PC-9 (cell line): ENCODE data around the gene TUBB2A. TPM values are rescaled to one million over a fixed set of nuclear protein-coding genes. Genes with fewer than 3 reads are reported as not detected.

Experiments
- BruUV-seq: library from RNA; stranded (reverse); fragments of 400-500 nt; replicated peaks from 2 replicates; lab custom pipeline; 2021; lab: Mats Ljungman, UMichigan
- CTCF ChIA-PET: fragments of 300-600 bp; sonication (Branson Sonifier 250); formaldehyde crosslinking; loops from one replicate; lab custom pipeline; 2022; ENCODE audit warnings: antibody characterized with exemption; lab: Charles Lee
- POLR2A ChIA-PET: fragments of 300-600 bp; sonication (Branson Sonifier 250); formaldehyde crosslinking; loops from one replicate; lab custom pipeline; 2022; ENCODE audit warnings: antibody characterized with exemption; ENCODE audit not compliant: unreplicated experiment; lab: Charles Lee
- DNase-seq, 2 experiments: peaks; one replicate each; pipeline versions ENCODE4 v3.0.0 to v3.0.0-alpha.2; 2015 to 2022; ENCODE audit warnings: mixed read lengths in 1 of 2
- H2AFZ ChIP-seq: fragments of 200-600 bp; sonication (generic); 2 replicates; pipeline ENCODE4 v1.8.1; 2017; ENCODE audit warnings: antibody characterized with exemption
- H3F3A ChIP-seq: fragments of 200-600 bp; sonication (generic); 2 replicates; pipeline ENCODE4 v1.8.1; 2017; ENCODE audit warnings: antibody characterized with exemption, mild to moderate bottlenecking, low read depth; ENCODE audit not compliant: insufficient read depth
- H3K27ac ChIP-seq: fragments of 200-600 bp; sonication (generic); 2 replicates; pipeline ENCODE4 v1.6.1; 2016; ENCODE audit warnings: mixed run types
- H3K27me3 ChIP-seq: fragments of 200-600 bp; sonication (generic); 2 replicates; pipeline ENCODE4 v1.6.1; 2016; ENCODE audit warnings: low read depth, mixed run types; ENCODE audit not compliant: insufficient read depth
- H3K36me3 ChIP-seq: fragments of 200-600 bp; sonication (generic); 2 replicates; pipeline ENCODE4 v1.6.1; 2016; ENCODE audit warnings: low read depth, mixed run types
- H3K4me1 ChIP-seq: fragments of 200-600 bp; sonication (generic); replicated peaks from 2 replicates; pipeline ENCODE4 v1.6.1; 2016; ENCODE audit warnings: mixed run types; ENCODE audit not compliant: insufficient read depth
- H3K4me2 ChIP-seq: fragments of 200-600 bp; sonication (generic); 2 replicates; pipeline ENCODE4 v1.6.1; 2017; ENCODE audit warnings: mixed run types
- H3K4me3 ChIP-seq: fragments of 200-600 bp; sonication (generic); 2 replicates; pipeline ENCODE4 v1.6.1; 2016; ENCODE audit warnings: mixed run types
- H3K79me2 ChIP-seq: fragments of 200-600 bp; sonication (generic); 2 replicates; pipeline ENCODE4 v1.6.1; 2017; ENCODE audit warnings: low read depth, mixed run types
- H3K9me2 ChIP-seq: fragments of 200-600 bp; sonication (generic); 2 replicates; pipeline ENCODE4 v1.8.1; 2017; ENCODE audit warnings: mild to moderate bottlenecking; ENCODE audit not compliant: insufficient read depth
- H3K9me3 ChIP-seq: fragments of 200-600 bp; sonication (generic); 2 replicates; pipeline ENCODE4 v1.8.1; 2016; ENCODE audit warnings: low read depth; ENCODE audit not compliant: insufficient read depth
- H4K20me1 ChIP-seq: fragments of 200-600 bp; sonication (generic); 2 replicates; pipeline ENCODE4 v1.8.1; 2017; ENCODE audit not compliant: insufficient read depth
- CTCF ChIP-seq: fragments of 200-600 bp; sonication (generic); conservative IDR thresholded peaks from 2 replicates; pipeline ENCODE4 v1.6.1; 2017; ENCODE audit warnings: mixed run types, antibody characterized with exemption, mild to moderate bottlenecking, moderate library complexity
- EZH2 ChIP-seq: fragments of 200-600 bp; sonication (generic); IDR thresholded peaks from 2 replicates; pipeline ENCODE4 v1.8.0; 2017; ENCODE audit warnings: antibody characterized with exemption, low read depth
- intact Hi-C: fragments of 100-400 bp; cut with micrococcal nuclease; formaldehyde crosslinking; loops from one replicate; pipeline ENCODE4 v1.10.0; 2022; ENCODE audit not compliant: unreplicated experiment
- total RNA-seq: library from RNA; stranded (reverse); gene quantifications from 2 replicates; pipeline ENCODE4 v1.2.3, GENCODE V29; 2021

The TUBB2A gene
- total RNA-seq, 1 experiment from 2014 or later, result 17.0 TPM

- no peaks in the 10 kb centered on the region for H3K9me3 ChIP-seq
- BruUV-seq, result no TSS peak
- intact Hi-C loops, result loop anchor here (1.0 to 5.0 kb wide), 5 partner anchors 31 to 606 kb away; partner anchors contain the start of genes PSMG4 and TUBB2A
- TF ChIP-seq EZH2 (no peak), CTCF (no peak)
- CTCF ChIA-PET, result interaction anchor here (0.6 to 0.8 kb wide), 5 partner anchors 51 to 166 kb away, joined by 3 to 8 read pairs (median 4); no protein-coding TSS in a partner anchor
- no peaks in the 10 kb centered on the region for H3F3A ChIP-seq
- H3K4me1 ChIP-seq, result peaks cover under 1% of the 10 kb centered on the region
- POLR2A ChIA-PET, result interaction anchor here (0.6 kb wide), 1 partner anchor 132 kb away, joined by 3 read pairs; no protein-coding TSS in a partner anchor
- no peaks in the 10 kb centered on the region for H4K20me1 ChIP-seq
- H2AFZ ChIP-seq, result no peak overlapping the region
- H3K79me2 ChIP-seq, result no peaks in the 10 kb centered on the region
- H3K36me3 ChIP-seq, result no peaks in the 10 kb centered on the region
- H3K4me3 ChIP-seq, result no peak overlapping the region
- H3K9me2 ChIP-seq, result no peaks in the 10 kb centered on the region
- no peak overlapping the region for H3K27ac ChIP-seq
- no peaks in the 10 kb centered on the region for H3K27me3 ChIP-seq
- H3K4me2 ChIP-seq, result no peak overlapping the region
- DNase-seq, result no peak
These were observed 31.5 kb downstream of the TUBB2A start for GRCh38 chr6:3125815-3126214.

GRCh38 chr6:3124667-3125066, 32.7 kb downstream of the TUBB2A start:
- no peaks in the 10 kb centered on the region for H3K36me3 ChIP-seq
- no peaks in the 10 kb centered on the region for H3K27me3 ChIP-seq
- TF ChIP-seq CTCF (no peak), EZH2 (no peak)
- H3K4me1 ChIP-seq, result peaks cover 12% of the 10 kb centered on the region
- BruUV-seq, result no TSS peak
- no peaks in the 10 kb centered on the region for H3K9me3 ChIP-seq
- intact Hi-C loops, result loop anchor here (5.0 kb wide), 1 partner anchor 83 kb away; no protein-coding TSS in a partner anchor
- no peaks in the 10 kb centered on the region for H3K9me2 ChIP-seq
- no peak overlapping the region for H2AFZ ChIP-seq
- no peak overlapping the region for H3K27ac ChIP-seq
- POLR2A ChIA-PET, result interaction anchor here (0.7 kb wide), 1 partner anchor 1156 kb away, joined by 9 read pairs; no protein-coding TSS in a partner anchor
- no peaks in the 10 kb centered on the region for H3F3A ChIP-seq
- no peaks in the 10 kb centered on the region; the same call in 1 of the 2 replicates for H3K79me2 ChIP-seq
- no peak overlapping the region for H3K4me3 ChIP-seq
- CTCF ChIA-PET, result interaction anchor here (0.6 to 1.2 kb wide), 2 partner anchors 15 to 124 kb away, joined by 4 to 5 read pairs; no protein-coding TSS in a partner anchor
- no peak overlapping the region for H3K4me2 ChIP-seq
- no peaks in the 10 kb centered on the region for H4K20me1 ChIP-seq
- DNase-seq, result no peak

- no peaks in the 10 kb centered on the region for H3K9me2 ChIP-seq
- H3K4me3 ChIP-seq, result no peak overlapping the region
- peaks cover 19% of the 10 kb centered on the region for H3K4me1 ChIP-seq
- no peaks in the 10 kb centered on the region for H3K36me3 ChIP-seq
- H3K27ac ChIP-seq, result no peak overlapping the region
- no peak overlapping the region for H3K4me2 ChIP-seq
- no peaks in the 10 kb centered on the region for H4K20me1 ChIP-seq
- no peaks in the 10 kb centered on the region; the same call in 1 of the 2 replicates for H3K9me3 ChIP-seq
- POLR2A ChIA-PET, result no interaction called here
- BruUV-seq, result no TSS peak
- DNase-seq, result no peak
- TF ChIP-seq EZH2 (no peak), CTCF (no peak)
- no peaks in the 10 kb centered on the region for H3K27me3 ChIP-seq
- intact Hi-C loops, result no loop called here
- H2AFZ ChIP-seq, result no peak overlapping the region
- peaks cover 7% of the 10 kb centered on the region; the same call in 1 of the 2 replicates for H3K79me2 ChIP-seq
- CTCF ChIA-PET, result no interaction called here
- H3F3A ChIP-seq, result peaks cover 3% of the 10 kb centered on the region; the same call in 1 of the 2 replicates
These were observed 34.5 kb downstream of the TUBB2A start for GRCh38 chr6:3122823-3123182.
